Left ventricle myocardium superior (tissue), 1 donor: Measurements from ENCODE around the gene ZFC3H1. TPM values are rescaled to one million over a fixed set of nuclear protein-coding genes. Genes with fewer than 3 reads are reported as not detected.
"Not testable (repeated sequence)": the region's sequence is repeated elsewhere in the genome, so short reads cannot be mapped to it uniquely, and the experiment has no call there.

Experiments used
- ATAC-seq: fragments of 200-7000 bp; cut with Tn5 transposase; one replicate; pipeline ENCODE4 v1.9.1; 2020; ENCODE audit warnings: mild to moderate bottlenecking, moderate library complexity
- DNase-seq: peaks from one replicate; pipeline ENCODE4 v3.0.0-alpha.2; 2020
- intact Hi-C: fragments of 100-400 bp; cut with micrococcal nuclease; formaldehyde crosslinking; loops from one replicate; pipeline ENCODE4 v1.11.0; 2022
- long read RNA-seq: library from polyadenylated mRNA; unstranded; transcript quantifications from one replicate; pipeline ENCODE4 v2.0.0, GENCODE V29; 2021
- total RNA-seq: library from RNA; stranded (reverse); fragmentation: NEBNext Ultra II Directional; extraction: Animal tissue kit (Norgen Biotek cat#: 25700); gene quantifications from one replicate; pipeline ENCODE4 v1.2.1, GENCODE V29; 2021
- donor health status: DM: no; HTN: yes; CAD: no; lungs with severe emphysema.

ZFC3H1 gene, protein sequence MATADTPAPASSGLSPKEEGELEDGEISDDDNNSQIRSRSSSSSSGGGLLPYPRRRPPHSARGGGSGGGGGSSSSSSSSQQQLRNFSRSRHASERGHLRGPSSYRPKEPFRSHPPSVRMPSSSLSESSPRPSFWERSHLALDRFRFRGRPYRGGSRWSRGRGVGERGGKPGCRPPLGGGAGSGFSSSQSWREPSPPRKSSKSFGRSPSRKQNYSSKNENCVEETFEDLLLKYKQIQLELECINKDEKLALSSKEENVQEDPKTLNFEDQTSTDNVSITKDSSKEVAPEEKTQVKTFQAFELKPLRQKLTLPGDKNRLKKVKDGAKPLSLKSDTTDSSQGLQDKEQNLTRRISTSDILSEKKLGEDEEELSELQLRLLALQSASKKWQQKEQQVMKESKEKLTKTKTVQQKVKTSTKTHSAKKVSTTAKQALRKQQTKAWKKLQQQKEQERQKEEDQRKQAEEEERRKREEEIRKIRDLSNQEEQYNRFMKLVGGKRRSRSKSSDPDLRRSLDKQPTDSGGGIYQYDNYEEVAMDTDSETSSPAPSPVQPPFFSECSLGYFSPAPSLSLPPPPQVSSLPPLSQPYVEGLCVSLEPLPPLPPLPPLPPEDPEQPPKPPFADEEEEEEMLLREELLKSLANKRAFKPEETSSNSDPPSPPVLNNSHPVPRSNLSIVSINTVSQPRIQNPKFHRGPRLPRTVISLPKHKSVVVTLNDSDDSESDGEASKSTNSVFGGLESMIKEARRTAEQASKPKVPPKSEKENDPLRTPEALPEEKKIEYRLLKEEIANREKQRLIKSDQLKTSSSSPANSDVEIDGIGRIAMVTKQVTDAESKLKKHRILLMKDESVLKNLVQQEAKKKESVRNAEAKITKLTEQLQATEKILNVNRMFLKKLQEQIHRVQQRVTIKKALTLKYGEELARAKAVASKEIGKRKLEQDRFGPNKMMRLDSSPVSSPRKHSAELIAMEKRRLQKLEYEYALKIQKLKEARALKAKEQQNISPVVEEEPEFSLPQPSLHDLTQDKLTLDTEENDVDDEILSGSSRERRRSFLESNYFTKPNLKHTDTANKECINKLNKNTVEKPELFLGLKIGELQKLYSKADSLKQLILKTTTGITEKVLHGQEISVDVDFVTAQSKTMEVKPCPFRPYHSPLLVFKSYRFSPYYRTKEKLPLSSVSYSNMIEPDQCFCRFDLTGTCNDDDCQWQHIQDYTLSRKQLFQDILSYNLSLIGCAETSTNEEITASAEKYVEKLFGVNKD (N-terminal part only)
- 15.3 TPM for total RNA-seq
- long read RNA-seq, partial matches to known transcripts = 8 of 9 reads
- long read RNA-seq, other reads (novel, unspliced or antisense) = 0 of 9 reads

GRCh38 chr12:71663561-71664410, at the start of gene ZFC3H1, which contains the start of gene THAP2:
ZFC3H1 (minus strand) TSS chr12:71663848; CDS start chr12:71663610, 238 bp downstream.
THAP2 (plus strand) TSS chr12:71664301; CDS start chr12:71664510, 209 bp downstream.
- DNase-seq (peak; percentile 91), ATAC-seq (peak; percentile 96)
- intact Hi-C loops = no loop called here

DNA sequence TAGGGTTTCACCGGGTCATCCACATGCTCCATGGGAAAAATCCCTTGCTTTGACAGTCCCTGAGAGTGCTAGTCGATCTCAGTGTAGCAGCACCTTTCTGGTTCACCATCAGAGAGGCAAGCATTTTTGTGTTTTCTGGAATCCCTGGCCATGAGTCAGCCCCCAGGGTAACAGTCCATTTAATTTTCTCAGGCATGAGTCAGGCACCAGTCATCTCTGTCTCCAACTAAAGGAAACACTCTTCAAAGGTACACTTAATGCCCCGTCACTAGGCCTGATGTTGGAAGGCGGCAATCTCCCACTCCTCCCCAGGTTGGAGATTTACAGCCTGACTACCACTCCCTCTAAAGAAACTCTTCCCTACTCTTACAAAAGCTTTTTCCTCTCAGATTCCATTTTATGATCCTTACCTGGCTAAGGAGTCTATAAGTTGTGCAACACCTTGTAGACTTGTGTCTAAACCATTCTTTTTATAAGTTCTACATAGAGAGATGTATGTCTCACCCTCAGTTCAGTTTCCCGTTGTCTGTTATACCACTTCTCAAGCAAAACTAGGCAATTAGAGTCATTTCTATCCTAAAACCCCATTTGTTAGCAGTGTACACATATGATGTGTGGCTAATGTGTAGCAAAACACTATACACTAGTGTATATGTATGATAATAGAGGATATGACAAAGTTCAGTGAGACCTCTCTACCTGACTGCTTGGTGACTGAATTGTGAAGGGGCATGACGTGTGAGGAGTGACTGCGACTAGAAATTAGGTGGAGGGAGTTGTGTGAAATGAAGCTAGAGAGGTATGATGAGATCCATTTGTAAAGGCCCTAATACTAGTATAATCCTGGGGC, 46.9 kb upstream of the ZFC3H1 start:
- ATAC-seq (no peak), DNase-seq (no peak)
- intact Hi-C loops = no loop called here

DNA sequence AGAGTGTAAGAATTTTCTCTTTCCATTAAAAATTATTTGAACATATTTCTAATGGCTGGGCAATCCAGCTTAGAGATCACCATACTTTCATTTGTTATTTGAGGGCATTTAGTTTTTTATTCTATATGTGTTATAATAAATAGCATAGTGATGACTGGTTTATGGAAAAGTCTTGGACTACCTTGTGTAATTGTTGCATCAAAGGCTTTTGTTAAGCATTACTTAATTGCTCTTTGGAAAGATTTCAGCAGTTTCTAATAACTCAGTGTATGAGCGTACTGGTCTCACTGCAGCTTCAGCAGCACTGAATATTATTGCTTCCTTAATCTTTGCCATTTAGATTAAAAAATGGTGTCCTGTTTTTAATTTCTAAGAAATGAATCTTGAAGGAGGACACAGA, 45.0 kb upstream of the ZFC3H1 start:
- intact Hi-C loops = no loop called here
- ATAC-seq (no peak), DNase-seq (no peak)

DNA sequence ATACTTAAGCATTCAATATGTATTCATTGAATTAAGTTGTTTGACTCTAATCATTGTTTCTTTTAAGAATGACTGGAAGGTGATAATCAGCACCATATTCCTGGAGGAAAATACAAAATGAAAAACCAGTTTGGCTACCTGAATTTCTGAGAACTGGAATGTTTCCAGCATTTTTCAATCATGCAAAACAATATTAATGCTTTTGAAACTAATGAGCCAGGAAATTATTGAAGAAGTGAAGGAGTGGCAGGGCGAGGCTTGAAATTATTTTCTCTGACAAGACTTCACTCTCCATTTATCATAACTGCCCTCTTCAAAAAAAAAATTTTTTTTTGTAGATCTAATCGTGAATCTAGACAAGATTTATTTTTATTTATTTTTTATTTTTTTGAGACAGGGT, 41.3 kb upstream of the ZFC3H1 start:
- ATAC-seq (no peak), DNase-seq (no peak)
- intact Hi-C loops = no loop called here

DNA sequence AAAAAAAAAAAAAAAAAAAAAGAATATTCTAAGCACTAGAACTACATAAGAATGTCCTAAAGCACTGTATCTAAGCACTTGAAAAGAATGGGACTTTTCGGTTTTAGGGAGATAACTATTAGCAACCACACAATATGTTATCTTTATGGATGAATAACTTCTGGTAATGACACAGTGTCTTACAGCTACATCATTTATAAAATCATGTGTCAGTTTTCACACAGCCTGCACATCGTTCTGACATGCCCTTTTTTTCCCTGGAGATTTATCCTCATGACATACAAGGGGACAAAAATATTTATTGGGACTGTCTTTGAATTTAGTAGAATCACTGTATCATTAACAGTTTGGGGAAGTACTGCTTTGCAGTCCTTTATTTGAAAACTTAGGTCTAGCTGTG, 39.6 kb upstream of the ZFC3H1 start:
- no peak for DNase-seq
- intact Hi-C loops = no loop called here
- ATAC-seq = no peak

DNA sequence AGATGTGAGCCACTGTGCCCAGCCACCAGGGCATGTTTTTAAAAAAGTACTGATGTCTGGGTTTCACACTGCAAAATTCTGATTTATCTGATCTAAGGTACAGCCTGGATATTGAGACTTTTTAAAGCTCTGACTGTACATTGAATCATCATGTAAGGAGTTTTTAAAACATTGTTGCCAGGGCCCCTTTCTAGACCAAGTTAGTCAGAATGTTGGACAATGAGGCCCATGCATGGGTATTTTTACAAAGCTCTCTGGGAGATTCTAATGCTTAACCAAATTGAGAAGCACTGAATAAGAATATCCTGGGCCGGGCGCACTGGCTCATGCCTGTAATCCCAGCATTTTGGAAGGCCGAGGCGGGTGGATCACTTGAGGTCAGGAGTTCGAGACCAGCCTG, 38.9 kb upstream of the ZFC3H1 start:
- intact Hi-C loops = no loop called here
- DNase-seq = no peak
- no peak for ATAC-seq

DNA sequence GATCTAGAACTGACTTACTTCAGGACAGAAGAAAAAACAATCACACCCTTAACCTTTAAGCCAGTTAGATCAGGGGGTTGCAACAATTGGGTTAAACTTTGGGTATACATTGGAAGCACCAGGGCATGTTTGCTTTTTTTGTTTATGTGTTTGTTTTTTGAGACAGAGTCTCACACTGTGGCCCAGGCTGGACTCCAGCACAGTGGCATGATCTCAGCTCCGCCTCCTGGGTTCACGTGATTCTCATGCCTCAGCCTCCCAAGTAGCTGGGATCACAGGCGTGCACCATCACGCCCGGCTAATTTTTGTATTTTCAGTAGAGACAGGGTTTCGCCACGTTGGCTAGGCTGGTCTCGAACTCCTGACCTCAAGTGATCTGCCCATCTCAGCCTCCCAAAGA, 38.5 kb upstream of the ZFC3H1 start:
- intact Hi-C loops, ATAC-seq, DNase-seq: not testable (repeated sequence)

DNA sequence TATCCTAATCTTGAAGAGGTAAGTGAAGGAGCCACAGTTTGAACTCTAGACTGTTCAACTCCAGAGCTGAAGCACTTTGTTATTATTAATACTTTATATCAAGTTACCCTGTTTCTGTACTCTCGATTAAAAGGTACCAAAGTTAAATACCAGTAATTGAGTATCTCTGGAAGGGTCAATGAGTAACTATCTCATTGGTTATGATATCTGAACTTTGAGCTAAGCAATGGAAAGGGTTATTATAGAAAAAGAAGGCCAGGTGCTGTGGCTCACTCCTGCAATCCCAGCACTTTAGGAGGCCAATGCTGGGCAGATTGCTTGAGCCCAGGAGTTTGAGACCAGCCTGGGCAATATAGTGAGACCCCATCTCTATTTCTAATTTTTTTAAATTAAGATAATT, 32.1 kb upstream of the ZFC3H1 start:
- DNase-seq = no peak
- intact Hi-C loops = no loop called here

DNA sequence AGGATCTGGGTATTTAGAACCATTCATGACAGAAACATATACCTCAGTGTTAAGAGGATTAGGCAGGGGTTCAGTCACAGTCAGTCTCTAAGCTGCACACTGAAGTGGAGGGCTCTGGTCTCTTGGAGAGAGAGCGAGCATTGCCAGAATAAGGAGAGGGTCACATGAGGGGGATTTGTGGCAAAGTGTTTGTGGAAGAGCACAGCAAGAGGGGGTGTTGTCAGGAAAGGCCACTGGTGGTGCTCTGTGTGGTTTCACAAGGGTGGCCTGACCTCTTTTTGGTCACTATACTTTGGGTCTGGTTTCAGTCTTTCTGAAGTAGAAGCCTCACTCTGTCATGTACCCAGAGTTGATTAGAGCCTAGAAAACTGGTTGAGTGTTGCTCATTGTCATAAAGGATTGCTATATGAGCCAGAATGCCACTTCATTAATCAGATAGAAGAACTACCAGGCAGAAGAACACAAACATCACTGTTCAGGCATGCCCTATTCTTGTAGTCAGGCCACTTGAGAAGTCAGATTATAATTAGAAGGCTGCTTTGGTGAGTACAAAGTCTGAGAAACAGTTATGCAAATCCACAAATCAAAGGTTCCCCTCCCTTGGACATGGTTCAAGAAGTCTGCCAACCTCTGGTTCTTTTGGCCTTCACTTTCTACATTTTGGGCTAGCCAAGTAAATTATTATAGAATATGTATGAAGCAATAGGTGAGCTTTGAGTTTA, 30.6 kb upstream of the ZFC3H1 start:
- ATAC-seq = peak; percentile 94
- DNase-seq = no peak
- intact Hi-C loops = no loop called here

More for the DNA sequence above, 32.1 kb upstream of the ZFC3H1 start:
- ATAC-seq = no peak

GRCh38 chr12:71693651-71694050, 30.0 kb upstream of the ZFC3H1 start:
- DNase-seq, intact Hi-C loops, ATAC-seq: not testable (repeated sequence)

- DNase-seq (no peak), ATAC-seq (no peak)
- intact Hi-C loops = no loop called here
These were observed 29.5 kb upstream of the ZFC3H1 start for GRCh38 chr12:71693126-71693525.

DNA sequence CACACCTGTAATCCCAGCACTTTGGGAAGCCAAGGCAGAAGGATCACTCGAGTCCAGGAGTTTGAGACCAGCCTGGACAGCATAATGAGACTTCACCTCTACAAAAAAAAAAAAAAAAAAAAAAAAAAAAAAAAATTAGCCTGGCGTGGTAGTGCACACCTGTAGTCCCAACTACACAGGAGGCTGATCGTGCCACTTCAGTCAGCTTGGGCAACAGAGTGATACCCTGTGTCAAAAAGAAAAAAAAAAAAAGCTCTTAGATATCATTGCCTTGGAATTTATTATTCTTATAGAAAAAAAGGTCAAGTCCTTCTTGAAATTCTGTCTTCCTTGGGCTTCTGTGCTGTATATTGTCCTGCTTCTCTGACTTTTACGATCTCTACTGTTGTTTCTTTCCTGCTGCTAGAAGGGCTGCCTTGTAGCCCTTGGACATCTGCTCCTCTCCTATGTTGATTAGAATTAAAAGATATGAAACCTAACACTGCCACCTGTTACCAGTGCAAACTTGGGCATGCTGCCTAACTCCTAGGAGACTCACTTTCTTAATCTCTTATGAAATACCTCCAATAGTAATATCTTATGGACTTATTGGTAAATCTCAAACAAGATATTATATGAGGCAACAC, 28.0 kb upstream of the ZFC3H1 start:
- no peak for ATAC-seq
- intact Hi-C loops = no loop called here
- DNase-seq = no peak

DNA sequence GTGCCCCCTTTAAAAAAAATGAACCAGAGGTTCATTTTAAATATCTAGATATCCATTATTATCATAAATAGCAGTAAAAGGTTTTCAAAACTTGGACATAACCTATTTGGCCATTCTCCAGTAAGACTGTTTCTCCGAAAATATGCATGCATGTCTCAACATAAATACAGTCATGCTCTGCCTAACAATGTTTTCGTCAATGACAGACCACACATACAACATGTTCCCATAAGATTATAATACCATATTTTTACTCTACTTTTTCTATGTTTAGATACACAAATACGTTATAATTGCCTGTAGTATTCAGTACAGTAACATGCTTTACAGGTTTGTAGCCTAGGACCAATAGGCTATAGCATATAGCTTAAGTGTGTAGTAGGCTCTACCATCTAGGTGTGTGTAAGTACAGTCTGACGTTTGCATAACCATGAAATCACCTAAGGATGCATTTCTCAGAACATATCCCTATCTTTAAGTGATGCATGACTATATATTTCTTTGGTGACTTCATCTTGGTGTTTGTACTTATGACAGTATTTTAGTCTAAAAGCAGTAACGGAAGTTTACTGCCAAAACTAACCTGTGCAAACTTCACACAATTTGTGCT, 25.4 kb upstream of the ZFC3H1 start:
- DNase-seq (no peak), ATAC-seq (no peak)
- intact Hi-C loops = no loop called here

DNA sequence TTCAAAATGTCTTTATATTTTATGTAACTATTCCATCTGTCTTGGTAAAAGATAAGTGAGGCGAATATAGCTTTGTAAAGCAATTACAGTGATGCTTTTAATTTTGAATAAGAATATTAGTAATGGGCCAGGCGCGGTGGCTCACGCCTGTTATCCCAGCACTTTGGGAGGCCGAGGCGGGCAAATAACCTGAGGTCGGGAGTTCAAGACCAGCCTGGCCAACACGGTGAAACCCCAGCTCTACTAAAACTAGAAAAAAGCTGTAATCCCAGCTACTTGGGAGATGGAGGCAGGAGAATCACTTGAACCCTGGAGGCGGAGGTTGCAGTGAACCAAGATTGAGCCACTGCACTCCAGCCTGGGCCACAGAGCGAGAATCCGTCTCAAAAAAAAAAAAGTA, 23.5 kb upstream of the ZFC3H1 start:
- ATAC-seq, intact Hi-C loops, DNase-seq: not testable (repeated sequence)

DNA sequence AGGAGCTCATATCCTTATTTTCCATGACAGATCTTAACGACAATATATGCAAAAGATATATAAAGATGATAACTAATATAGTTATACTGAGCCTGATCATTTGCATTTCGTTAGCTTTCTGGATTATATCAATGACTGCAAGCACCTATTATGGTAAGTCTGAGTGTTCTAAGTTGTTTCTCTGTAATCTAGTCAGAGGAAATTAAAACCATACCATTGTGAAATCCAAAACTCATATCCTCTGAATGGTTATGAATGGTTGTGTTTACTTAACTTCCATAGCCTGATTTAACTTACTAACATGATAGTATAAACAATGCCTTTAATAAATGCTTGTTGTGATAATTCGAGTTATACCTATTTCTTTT, 23.0 kb upstream of the ZFC3H1 start:
- ATAC-seq = no peak
- DNase-seq = no peak
- intact Hi-C loops = no loop called here
